NCI-H1048 (cell line): ENCODE results near the gene EFCC1.

Experiments used
- DNase-seq: peaks from one replicate; lab custom pipeline; 2025; lab: John Stamatoyannopoulos, UW

EFCC1 gene

GRCh38 chr3:129001101-129001805 is at the start of gene EFCC1:
Gene EFCC1, plus strand, starts transcription at chr3:129001304. Its CDS starts 325 bp downstream, at chr3:129001629.
- no peak for DNase-seq

DNA sequence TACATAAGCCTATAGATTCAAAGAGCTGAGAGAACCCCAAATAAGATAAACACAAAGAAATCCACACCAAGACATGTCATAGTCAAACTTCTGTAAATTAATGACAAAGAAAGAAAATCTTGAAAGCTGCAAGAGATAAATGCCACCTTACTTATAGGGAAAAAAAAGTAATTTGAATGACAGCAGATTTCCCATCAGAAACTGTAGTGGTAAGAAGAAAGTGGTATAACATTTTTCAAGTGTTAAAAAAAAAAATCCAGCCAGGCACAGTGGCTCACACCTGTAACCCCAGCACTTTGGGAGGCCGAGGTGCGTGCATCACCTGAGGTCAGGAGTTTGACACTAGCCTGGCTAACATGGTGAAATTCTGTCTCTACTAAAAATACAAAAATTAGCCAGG is 44.7 kb upstream of the EFCC1 start:
- no peak for DNase-seq

DNA sequence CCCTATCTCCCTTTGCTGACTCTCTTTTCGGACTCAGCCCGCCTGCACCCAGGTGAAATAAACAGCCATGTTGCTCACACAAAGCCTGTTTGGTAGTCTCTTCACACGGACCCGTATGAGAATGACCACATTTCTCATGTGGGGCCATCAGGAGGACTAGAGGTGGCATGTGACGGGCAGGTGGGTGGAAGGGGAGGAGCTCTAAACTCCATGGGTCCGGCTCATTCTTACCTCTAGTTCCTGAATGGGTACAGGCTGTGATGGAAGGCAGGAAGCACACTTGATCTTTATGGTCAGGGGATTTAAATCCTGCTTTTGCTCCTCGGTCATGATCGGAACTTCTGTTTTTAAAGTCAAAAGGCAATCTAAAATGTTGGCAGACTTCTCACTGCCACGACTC is 35.8 kb upstream of the EFCC1 start:
- no peak for DNase-seq

- no peak for DNase-seq
Measured at GRCh38 chr3:128965818-128966217, 35.3 kb upstream of the EFCC1 start.

DNA sequence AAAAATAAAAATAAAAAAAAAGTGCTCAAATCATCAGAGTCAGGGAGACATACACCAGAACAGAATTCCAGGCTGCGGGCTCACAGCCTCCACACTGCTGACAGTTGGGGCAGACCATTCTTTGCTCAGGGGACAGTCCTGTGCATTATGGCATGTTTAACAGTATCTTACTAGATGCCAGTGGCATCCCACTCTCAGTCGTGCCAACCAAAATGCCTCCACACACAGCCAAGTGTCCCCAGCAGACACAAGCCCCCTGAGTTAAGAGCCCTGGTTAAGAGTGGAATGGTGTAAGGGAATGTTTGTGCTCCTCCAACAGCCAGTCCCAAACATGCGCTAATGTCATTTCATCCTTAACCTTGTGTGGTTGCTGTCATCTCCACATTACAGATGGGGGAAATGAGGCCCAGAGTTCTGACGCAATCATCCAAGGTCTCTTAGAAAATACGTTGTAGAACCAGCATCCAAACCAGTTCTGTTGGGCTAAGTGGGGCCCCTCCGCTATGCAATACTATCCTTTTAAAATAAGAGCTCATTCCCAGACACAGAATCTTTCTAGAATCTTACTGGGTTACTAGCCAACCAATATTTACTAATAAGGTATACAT is 33.3 kb upstream of the EFCC1 start:
- DNase-seq, result no peak

DNA sequence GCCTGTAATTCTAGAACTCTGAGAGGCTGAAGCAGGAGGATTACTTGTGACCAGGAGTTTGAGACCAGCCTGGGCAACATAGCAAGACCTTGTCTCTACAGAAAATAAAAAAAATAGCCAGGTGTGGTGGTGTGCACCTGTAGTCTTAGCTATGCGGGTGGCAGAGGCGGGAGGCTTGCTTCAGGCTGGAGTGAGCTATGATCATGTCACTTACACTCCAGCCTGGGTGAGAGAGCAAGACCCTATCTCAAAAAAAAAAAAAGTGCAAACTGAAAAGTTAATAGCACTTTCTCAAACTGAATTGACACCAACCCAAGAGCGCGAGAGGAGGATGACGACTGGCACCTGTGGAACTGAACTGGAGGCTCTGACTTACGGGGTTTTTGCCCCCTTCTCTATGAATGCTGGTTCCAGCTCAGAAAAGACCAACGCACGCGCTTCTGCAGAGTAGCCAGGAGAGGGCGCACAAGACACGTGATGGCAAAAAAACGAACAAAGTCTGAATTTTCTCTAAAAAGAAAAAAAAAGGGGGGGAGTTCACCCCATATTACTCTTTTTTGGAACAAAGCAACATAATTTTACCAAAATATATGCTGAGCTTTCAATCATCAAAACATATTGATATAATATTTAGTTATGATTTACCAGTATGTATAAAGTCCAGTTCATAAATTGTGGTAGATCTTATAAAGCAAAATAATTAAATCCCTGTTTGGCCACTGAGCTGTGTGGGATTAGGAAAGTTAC is 30.9 kb upstream of the EFCC1 start:
- no peak for DNase-seq

- no peak for DNase-seq
Measured at GRCh38 chr3:128970740-128971047, 30.4 kb upstream of the EFCC1 start.

DNA sequence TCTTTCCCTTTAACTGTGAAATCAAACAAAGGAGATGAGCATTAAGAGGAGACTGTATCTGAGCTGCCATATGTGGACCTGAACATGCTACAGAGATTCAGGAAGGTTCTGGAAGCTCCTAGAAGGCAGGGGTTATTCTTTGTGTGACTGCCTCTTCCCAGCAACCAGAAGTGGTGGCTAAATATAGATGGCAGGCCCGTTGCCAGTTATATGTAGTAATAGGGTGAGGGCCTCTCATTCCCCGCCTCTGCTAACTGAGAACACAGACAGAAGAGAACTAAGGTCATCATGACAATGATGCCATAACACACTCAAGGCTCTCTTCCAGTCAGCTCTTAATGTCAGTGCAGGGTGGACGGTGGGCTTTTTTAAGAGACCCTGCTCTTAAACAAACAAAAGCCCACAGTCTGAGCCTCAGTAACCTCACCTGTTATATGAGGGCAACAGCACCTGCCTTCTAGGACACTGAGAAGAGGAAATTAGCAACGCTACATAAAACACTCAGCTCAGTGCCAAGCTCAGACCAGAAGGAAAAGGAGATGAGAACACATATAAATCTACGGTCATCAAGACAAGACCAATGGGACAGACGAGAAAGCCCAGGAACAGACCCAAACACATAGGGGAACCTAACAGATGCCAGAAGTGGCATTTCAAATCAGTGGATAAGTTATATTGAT is 29.5 kb upstream of the EFCC1 start:
- no peak for DNase-seq

DNA sequence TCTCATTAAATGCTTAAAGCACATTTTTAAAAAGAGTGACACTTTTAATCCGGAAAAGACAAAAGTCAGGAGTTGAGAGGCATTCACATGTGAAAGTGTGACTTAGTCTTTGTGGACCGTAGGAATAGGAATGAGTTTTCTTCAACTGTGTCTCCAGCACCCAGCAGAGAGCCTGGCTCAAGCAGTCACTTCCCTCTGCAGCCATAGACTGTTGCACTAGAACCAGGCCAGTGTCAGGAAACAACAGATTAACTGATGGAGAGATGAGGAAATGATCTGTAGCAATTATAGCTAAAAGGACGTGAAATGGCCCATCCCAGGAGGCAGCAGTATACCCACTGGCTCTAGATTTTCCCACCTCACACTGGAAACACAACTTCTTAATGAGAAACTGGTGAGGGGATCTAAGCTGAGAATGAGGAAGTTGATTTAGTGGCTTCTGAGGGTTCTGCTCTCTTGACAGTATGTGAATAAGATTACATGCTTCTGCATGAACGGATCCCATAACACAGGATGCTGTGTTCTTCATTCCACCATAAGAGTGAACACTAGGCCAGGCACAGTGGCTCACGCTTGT is 27.0 kb upstream of the EFCC1 start:
- no peak for DNase-seq

- DNase-seq, result no peak
Measured at GRCh38 chr3:128975276-128975675, 25.8 kb upstream of the EFCC1 start.

DNA sequence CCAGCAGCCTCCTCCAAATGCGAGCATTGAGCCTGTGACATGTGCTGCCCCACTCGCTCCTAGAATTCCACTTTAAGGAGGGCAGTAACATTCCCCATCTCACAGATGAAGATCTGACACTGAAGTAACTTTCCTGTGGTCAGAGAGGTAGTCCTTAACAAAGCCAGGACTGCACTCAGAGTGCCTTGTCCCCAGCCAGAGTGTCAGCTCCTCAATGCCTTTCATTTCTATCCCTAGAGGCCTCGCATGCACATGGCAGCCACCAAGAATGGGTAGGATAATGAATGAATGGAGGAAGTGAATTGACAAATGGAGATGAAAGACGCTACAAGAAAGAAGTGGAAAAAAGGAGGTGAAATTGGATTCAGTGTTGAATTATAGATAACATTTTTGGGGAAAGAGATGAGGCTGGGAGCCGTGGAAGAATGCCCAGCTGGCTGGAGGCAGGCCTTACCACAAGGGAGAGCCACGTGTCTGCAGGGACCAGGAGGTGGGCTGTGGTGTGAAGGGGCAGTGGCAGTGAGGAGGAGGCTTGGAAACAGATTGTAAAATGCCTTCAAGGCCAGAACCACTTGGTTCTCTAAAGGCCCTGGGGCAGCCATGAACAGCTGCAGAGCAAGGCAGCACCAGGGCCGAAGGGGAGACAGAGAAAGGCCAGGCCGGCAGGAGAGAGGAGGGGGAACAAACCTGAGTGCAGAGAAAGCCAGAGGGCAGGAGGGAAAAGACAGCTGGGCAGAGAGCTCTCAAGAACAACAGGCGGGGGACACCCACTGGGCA is 17.6 kb upstream of the EFCC1 start:
- DNase-seq, result no peak

DNA sequence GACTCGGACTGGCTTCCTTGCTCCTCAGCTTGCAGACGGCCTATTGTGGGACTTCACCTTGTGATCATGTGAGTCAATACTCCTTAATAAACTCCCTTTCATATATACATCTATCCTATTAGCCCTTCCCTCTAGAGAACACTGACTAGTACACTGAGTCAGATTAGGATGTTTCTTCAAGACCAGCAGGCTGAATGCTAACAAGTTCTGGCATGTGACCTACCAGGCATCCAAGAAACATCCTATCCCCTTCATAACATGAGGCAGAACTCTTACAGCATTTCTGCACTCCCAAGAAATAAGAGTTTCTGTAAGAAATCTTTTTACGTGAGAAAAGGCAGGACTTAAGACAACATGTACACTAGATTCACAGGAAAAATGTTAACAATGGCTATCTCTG is 16.5 kb upstream of the EFCC1 start:
- no peak for DNase-seq

- DNase-seq, result no peak
Measured at GRCh38 chr3:128987302-128988100, 13.6 kb upstream of the EFCC1 start.

DNA sequence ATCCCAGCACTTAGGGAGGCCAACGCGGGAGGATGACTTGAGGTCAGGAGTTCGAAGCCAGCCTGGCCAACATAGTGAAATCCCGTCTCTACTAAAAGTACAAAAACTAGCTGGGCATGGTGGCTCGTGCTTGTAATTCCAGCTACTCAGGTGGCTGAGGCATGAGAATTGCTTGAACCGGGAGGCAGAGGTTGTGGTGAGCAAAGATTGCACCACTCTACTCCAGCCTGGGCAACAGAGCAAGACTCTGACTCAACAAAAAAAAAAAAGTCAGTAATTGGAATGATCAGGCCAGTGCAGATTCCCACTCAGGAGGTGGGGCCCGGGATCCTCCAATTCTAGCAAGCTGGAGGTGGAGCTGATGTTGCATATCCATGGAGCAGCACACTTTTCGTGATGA is 12.8 kb upstream of the EFCC1 start:
- no peak for DNase-seq

DNA sequence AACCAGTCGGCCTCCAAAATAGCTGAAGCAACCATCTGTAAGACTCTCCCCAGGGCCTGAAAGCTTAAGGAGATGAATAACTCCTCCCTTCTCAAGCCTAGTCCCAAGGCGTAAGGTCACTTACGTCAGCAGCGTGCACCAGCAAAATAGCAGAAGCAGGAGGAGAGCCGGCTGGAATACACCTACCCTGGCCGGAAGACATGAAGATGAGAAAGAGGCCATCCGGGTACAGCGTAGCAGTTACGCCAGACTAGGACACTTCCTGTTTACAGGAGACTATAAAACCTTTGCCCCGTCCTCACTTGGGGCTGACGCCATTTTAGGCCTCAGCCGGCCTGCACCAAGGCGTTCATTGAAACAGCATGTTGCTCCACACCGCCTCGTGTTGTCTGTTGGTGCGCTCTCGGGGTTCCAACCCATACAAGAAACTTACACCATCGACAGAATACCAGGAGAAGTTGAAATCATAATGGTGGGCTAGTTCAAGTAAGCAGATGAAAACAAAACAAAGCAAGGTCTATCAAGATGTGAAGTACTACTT is 9.7 kb upstream of the EFCC1 start:
- no peak for DNase-seq

GRCh38 chr3:128992926-128993460 is 8.1 kb upstream of the EFCC1 start:
- DNase-seq, result no peak

DNA sequence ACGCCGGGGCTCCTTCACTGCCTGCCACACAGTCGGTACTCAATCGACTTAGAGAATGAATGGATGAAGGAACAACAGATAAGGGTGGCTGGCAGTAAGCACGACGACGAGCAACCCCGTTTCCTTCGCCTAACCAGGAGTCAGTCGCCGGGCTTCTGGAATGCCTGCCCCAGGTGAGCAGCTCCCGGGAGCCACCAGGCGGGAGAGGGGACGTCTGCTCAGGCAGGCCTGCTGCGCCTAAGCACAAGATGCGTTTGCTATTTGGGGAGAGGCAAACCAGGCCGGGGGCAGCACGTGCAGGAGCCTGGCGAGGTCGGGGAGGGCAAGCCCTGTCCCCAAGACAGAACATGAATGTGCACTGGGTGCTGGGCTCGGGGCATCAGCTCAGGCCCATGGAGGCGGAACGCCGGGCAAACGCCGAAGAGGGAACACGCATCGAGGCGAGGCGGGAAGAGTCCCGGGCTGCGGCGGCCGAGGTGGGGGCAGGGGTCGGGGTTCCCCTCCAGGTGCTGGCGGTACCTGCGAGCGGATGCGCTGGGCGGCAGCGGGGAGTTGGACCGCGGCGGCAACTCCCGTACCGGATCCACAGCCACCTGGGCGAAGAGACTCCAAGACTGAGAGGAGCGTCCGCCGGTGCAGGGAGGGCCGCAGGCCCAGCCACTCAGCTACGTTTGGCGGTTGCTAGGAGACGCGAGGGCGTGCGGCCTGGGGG is 7.5 kb upstream of the EFCC1 start, which contains the start of gene CFAP92:
Gene CFAP92 (minus strand): TSS at position 616 of the 712 bp plus-strand sequence. CDS start 772 bp downstream, outside the sequence.
- no peak for DNase-seq

GRCh38 chr3:128994173-128994512 is 7.0 kb upstream of the EFCC1 start:
- no peak for DNase-seq
